Lower leg skin (tissue), 3 donors: ENCODE measurements around the gene MACF1.

Experiments
- POLR2A ChIP-seq, 2 donors: fragments of 450-650 bp; IDR thresholded peaks; one replicate each; pipeline ENCODE4 v1.6.1; 2016 to 2017; ENCODE audit warnings: antibody characterized with exemption in 2 of 2, mild to moderate bottlenecking in 1 of 2, moderate library complexity in 1 of 2
- TF ChIP-seq, protein P1 (sequence below), 3 donors: fragments of 450-650 bp; IDR thresholded peaks; one replicate each; pipeline ENCODE4 v1.5.1; 2016; ENCODE audit warnings: antibody characterized with exemption in 3 of 3, mild to moderate bottlenecking in 3 of 3, moderate library complexity in 2 of 3

DNA sequence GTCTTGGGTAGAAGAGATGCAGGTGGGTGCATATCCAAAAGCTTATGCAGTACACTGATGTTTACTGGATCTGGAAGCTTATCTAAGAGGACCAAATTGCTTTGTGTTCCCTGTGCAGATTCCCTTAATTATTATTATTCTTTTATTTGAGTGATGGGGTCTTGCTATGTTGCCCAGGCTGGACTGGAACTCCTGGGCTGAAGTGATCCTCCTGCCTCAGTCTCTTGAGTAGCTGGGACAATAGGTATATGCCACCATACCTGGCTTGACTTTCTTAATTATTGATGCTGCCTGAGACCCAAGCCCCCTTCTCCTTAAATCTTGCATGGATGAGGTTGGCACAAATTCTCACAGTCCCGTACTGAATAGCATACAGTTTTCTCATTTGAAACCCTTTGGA is 83.0 kb downstream of the MACF1 start:
- no peak for TF ChIP-seq POLR2A (IDR thresholded peaks at IDR 0.05)
- TF ChIP-seq, protein P1, sequence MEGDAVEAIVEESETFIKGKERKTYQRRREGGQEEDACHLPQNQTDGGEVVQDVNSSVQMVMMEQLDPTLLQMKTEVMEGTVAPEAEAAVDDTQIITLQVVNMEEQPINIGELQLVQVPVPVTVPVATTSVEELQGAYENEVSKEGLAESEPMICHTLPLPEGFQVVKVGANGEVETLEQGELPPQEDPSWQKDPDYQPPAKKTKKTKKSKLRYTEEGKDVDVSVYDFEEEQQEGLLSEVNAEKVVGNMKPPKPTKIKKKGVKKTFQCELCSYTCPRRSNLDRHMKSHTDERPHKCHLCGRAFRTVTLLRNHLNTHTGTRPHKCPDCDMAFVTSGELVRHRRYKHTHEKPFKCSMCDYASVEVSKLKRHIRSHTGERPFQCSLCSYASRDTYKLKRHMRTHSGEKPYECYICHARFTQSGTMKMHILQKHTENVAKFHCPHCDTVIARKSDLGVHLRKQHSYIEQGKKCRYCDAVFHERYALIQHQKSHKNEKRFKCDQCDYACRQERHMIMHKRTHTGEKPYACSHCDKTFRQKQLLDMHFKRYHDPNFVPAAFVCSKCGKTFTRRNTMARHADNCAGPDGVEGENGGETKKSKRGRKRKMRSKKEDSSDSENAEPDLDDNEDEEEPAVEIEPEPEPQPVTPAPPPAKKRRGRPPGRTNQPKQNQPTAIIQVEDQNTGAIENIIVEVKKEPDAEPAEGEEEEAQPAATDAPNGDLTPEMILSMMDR (IDR thresholded peaks at IDR 0.05): no peak
